ENCODE data around the gene NCAM1. TPM values are rescaled to one million over a fixed set of nuclear protein-coding genes. Genes with fewer than 3 reads are reported as not detected.

The NCAM1 gene
- total and polyA plus RNA-seq, 2 donors (not counting 3 experiments of a cell fraction or from before 2014, with no cell fraction given) = 0.03 TPM; not detected in 1

DNA sequence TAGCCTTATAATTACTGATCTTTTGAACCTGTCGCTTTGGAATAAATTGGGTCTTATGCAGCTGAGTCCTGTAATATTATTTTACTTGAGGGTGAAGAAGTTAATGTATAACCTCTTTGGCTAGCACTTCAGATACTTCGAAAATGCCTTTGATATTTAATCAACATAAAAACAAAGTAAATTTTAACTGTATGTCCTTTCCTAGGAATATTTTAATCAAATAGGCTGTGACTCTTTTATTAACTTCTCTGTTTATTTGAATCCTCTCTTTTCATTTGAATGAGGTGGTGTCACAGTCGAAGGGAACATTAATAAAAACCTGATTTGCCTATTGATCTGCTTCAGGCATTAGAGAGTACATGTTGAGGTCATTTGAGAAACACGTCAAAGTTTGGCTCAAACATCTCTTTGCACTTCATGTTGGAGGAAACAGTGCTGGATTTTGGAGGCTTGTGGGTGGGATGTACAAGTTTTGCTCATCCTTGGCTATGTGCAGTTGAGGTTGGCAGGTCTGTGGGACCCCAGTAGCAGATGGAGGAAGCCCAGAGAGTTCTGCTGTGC lies 143.6 kb downstream of the NCAM1 start:
- no peak overlapping the region for H3K27ac ChIP-seq (ENCODE audit: insufficient read depth, low read depth, low read length)
- POLR2A ChIA-PET = no interaction called here
- dilution Hi-C loops (cut with MboI; ENCODE audit: extremely low pct_ligation_motif_present, low sequenced_read_pairs) = no loop called here

More for the DNA sequence above, 143.6 kb downstream of the NCAM1 start:
- intact Hi-C loops (cut with micrococcal nuclease) = no loop called here
- Histone ChIP-seq H3K4me1 (ENCODE audit: control insufficient read depth, extremely low read depth, insufficient read depth, low read length) (no peaks in the 10 kb centered on the region), H2AFZ (ENCODE audit: low read depth, low read length) (no peak overlapping the region), H3K27me3 (ENCODE audit: control insufficient read depth in 2 of 2, insufficient read depth in 2 of 2, low read length in 2 of 2) (no peaks in the 10 kb centered on the region), H3K9me1 (replicated peaks; ENCODE audit: control insufficient read depth, extremely low read depth, insufficient read depth, low read length) (no peaks in the 10 kb centered on the region), H3K4me2 (ENCODE audit: insufficient read depth, low read length) (no peak overlapping the region), H3K36me3 (ENCODE audit: control insufficient read depth in 2 of 2, extremely low read depth in 1 of 2, insufficient read depth in 2 of 2, low read length in 2 of 2) (no peaks in the 10 kb centered on the region), H3K9me3 (replicated peaks; ENCODE audit: control insufficient read depth, insufficient read depth, low read length) (no peaks in the 10 kb centered on the region), H3K4me3 (replicated peaks in 1 of 3; ENCODE audit: insufficient read depth in 1 of 3, low read depth in 1 of 3, low read length in 3 of 3) (no peak overlapping the region), H3K79me2 (ENCODE audit: control insufficient read depth, insufficient read depth, low read length) (no peaks in the 10 kb centered on the region), H3K9ac (replicated peaks; ENCODE audit: extremely low read depth, insufficient read depth, low read length) (no peak overlapping the region), H4K20me1 (replicated peaks; ENCODE audit: control insufficient read depth, extremely low read depth, insufficient read depth, low read length) (no peaks in the 10 kb centered on the region)
- CTCF ChIA-PET = no interaction called here
- BruUV-seq (replicated peaks) = no TSS peak
- DNase-seq (ENCODE audit: low read depth, low spot score) (no peak), FAIRE-seq (no peak)
- TF ChIP-seq FOS (IDR thresholded peaks at IDR 0.05; ENCODE audit: borderline replicate concordance, insufficient read depth, low read length) = no peak
- TF ChIP-seq EZH2 (IDR thresholded peaks at IDR 0.05; ENCODE audit: borderline replicate concordance, low read depth, low read length, severe bottlenecking) = no peak
- TF ChIP-seq POLR2A (IDR thresholded peaks at IDR 0.05; ENCODE audit: low read depth, low read length) = no peak
- no peak for TF ChIP-seq MYC (IDR thresholded peaks at IDR 0.05; ENCODE audit: low read depth, low read length)
- TF ChIP-seq, protein P1, sequence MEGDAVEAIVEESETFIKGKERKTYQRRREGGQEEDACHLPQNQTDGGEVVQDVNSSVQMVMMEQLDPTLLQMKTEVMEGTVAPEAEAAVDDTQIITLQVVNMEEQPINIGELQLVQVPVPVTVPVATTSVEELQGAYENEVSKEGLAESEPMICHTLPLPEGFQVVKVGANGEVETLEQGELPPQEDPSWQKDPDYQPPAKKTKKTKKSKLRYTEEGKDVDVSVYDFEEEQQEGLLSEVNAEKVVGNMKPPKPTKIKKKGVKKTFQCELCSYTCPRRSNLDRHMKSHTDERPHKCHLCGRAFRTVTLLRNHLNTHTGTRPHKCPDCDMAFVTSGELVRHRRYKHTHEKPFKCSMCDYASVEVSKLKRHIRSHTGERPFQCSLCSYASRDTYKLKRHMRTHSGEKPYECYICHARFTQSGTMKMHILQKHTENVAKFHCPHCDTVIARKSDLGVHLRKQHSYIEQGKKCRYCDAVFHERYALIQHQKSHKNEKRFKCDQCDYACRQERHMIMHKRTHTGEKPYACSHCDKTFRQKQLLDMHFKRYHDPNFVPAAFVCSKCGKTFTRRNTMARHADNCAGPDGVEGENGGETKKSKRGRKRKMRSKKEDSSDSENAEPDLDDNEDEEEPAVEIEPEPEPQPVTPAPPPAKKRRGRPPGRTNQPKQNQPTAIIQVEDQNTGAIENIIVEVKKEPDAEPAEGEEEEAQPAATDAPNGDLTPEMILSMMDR (IDR thresholded peaks at IDR 0.05; ENCODE audit: extremely low read depth in 1 of 2, insufficient read depth in 1 of 2, low read depth in 1 of 2, low read length in 2 of 2) = no peak
- no peak for TF ChIP-seq POLR2AphosphoS5 (IDR thresholded peaks at IDR 0.05; ENCODE audit: insufficient read depth, low read depth, low read length)
- TF ChIP-seq, protein P2, sequence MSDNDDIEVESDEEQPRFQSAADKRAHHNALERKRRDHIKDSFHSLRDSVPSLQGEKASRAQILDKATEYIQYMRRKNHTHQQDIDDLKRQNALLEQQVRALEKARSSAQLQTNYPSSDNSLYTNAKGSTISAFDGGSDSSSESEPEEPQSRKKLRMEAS (IDR thresholded peaks at IDR 0.05; ENCODE audit: insufficient read depth, insufficient read length) = no peak
- TF ChIP-seq GATA2 (IDR thresholded peaks at IDR 0.05; ENCODE audit: insufficient read depth, insufficient read length, low read depth, low read length) = no peak
- TF ChIP-seq JUN (IDR thresholded peaks at IDR 0.05; ENCODE audit: borderline replicate concordance, insufficient read depth, insufficient read length, low read depth) = no peak

Data from endothelial cell of umbilical vein (primary cell).